Loucy (cell line): ENCODE data around the gene GAK.

ENCODE experiments used
- EZH2phosphoT487 ChIP-seq: fragments of 200-600 bp; IDR thresholded peaks from 2 replicates; pipeline ENCODE4 v1.6.1; 2018; ENCODE audit warnings: antibody characterized with exemption, mild to moderate bottlenecking, moderate library complexity, borderline replicate concordance
- TF ChIP-seq, protein P1 (sequence below): fragments of 200-600 bp; sonication (generic); conservative IDR thresholded peaks from 2 replicates; pipeline ENCODE4 v1.5.1; 2014; ENCODE audit warnings: mild to moderate bottlenecking, antibody characterized with exemption, low read length

DNA sequence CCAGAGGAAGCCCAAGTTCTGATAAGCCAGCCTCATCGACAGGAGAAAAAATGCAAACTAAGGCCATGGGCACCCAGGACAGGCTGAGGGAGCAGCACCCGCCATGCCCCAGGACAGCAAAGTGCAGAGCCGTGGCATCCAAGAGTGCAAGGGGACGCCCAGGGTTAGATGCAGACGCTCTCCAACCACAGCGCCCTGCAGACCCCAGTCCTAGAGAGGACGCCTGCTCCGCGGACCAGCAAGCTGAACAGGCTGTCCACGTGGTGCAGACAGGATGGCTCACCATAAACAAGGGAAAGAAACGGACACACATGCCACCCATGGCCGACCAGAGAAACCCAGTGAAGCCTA, 32.6 kb downstream of the GAK start:
- TF ChIP-seq, protein P1, sequence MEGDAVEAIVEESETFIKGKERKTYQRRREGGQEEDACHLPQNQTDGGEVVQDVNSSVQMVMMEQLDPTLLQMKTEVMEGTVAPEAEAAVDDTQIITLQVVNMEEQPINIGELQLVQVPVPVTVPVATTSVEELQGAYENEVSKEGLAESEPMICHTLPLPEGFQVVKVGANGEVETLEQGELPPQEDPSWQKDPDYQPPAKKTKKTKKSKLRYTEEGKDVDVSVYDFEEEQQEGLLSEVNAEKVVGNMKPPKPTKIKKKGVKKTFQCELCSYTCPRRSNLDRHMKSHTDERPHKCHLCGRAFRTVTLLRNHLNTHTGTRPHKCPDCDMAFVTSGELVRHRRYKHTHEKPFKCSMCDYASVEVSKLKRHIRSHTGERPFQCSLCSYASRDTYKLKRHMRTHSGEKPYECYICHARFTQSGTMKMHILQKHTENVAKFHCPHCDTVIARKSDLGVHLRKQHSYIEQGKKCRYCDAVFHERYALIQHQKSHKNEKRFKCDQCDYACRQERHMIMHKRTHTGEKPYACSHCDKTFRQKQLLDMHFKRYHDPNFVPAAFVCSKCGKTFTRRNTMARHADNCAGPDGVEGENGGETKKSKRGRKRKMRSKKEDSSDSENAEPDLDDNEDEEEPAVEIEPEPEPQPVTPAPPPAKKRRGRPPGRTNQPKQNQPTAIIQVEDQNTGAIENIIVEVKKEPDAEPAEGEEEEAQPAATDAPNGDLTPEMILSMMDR = no peak
- TF ChIP-seq EZH2phosphoT487 = no peak
